ENCODE results near the gene KCNN4.

GRCh38 chr19:43743059-43743458, 37.7 kb downstream of the KCNN4 start:
- TF ChIP-seq EZH2 (IDR thresholded peaks at IDR 0.05; ENCODE audit: borderline replicate concordance, insufficient read depth, low read length, poor library complexity, severe bottlenecking) (no peak), CTCF (IDR thresholded peaks at IDR 0.05; ENCODE audit: poor library complexity, severe bottlenecking) (no peak), POLR2AphosphoS5 (IDR thresholded peaks at IDR 0.05) (no peak)

Measured in neural cell (in vitro differentiated cells).